ENCODE measurements around the gene SH3PXD2A.

The SH3PXD2A gene

DNA sequence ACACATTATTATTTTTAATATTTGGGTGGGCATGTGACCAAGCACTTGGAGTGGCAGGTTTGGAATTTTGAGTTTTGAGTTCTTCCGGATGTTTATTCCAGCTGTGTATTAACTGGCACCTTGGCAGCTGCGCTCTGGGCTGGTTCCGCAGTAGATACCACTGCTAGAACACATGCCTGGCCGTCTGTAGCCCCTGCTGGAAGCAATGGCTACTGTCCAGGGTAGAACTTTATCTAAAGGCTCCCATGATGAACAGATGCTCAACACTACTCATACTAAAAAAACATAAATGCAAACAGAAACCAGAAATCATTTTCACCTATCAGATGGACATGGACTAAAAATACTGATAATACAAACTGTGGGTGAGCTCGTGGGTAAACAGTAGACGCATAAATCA lies 19.4 kb upstream of the SH3PXD2A start:
- DNase-seq (ENCODE audit: low spot score): no peak

DNA sequence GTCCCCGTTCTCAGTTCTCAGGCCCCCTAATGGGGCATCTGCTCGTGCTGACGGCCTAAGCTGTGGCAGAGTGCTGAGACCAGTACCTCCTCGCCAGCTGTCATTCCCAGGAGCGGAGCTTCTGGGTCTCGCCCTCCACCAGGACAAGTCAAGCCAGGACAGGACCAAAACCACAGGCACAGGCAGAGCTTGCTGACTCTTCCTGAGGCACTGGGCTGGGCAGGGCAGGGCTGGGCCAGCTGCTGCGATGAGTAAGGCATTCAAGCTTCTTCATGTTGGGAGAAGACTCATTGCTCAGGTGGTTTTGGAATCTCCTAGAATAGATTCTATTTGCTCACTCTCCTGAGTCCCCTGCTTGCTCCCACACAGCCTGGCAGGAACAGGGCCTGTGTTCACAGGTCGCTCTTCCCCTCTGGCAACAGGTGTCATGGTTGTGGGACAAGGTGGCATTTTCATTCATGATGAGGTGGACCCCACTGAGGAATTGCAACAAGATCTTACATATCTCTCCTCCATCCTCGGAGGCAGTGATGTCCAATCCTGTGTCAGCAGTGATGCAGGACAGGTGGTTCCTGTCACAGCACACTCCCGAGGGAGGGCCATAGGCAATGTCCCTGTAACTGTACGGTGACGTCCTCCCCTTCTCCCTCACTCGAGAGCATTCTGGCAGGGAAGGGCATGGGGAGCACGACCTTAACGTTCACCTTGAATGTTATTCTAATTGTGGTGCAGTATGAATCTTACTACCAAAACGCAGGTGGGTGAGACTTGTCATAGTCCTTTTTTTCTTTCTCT lies 17.0 kb upstream of the SH3PXD2A start:
- DNase-seq (ENCODE audit: low spot score): no peak

DNA sequence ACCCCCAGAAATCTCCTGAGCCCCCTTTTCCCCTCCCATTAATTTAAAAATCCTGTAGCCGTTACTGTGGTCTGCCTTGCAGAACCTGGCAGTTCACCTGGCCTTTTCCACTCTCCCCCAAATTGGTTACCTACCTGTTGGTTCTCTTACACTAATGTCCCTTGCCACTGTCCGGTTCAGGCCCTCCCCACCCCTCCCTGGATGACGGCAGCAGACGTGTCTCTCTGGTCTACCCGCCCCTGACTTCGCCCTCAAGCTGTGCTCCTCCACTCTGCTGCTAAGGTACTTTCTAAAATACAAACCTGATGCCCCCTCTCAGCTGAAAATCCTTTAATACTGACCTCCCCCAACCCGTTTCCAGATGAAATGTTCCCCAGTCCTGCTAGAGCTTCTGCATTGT lies 15.6 kb upstream of the SH3PXD2A start:
- DNase-seq (ENCODE audit: low spot score): no peak

DNA sequence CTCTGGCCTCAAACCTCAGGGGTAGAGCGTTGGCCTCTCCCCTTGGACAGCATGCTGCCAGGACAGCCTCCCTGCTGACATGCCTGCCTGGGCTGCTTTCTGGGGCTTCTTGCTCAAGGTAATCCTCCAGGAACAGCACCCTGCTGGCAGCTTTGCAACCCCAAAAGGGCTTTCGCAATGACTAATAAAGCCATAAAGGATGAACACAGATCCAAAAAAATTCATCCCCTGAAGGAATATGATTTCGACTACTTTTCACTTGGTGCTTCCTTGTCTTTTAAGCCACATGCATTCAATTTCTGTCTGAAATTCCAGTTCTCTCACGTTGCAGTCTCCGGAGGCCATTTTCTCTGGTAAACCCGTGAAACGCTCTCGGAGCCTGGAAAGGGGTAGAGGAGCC lies 15.1 kb upstream of the SH3PXD2A start:
- DNase-seq (ENCODE audit: low spot score): no peak

DNA sequence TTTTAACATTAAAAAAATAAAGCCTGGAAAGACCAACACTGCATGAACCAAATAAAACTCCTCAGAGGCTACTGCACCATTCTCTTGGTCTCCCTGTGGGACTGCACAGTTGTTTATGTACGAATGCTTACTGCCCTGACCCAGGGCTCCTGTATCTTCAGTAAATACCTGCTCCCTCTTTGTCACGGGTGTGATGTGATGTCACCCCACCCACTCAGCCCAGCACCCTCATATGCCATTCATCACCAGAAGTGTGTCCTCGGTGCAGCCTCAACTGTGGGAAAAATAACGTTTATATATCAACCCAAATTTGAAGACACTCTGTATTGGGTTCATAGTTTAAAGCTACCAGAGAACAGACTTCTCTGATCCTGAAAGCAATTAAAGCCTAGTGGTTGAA lies 14.0 kb upstream of the SH3PXD2A start:
- no peak for DNase-seq (ENCODE audit: low spot score)

DNA sequence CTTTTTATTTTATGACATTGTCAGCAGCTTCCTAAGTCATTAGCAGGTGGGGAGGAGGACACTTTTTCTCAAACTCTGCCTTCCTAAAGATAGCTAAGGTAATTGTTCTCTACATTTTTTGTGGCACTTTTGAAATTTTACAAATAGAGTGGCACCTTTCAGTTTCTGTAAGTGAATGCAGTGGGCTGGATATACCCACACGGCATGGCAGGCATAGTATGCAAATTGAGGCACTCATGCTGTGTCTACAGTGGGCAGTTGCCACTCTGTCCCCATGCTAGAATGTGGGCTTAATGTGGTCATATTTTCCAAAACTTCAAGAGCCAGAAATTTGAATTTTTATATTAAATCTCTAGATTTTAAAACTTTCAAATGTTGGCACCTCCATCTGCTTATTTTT lies 12.8 kb upstream of the SH3PXD2A start:
- no peak for DNase-seq (ENCODE audit: low spot score)

DNA sequence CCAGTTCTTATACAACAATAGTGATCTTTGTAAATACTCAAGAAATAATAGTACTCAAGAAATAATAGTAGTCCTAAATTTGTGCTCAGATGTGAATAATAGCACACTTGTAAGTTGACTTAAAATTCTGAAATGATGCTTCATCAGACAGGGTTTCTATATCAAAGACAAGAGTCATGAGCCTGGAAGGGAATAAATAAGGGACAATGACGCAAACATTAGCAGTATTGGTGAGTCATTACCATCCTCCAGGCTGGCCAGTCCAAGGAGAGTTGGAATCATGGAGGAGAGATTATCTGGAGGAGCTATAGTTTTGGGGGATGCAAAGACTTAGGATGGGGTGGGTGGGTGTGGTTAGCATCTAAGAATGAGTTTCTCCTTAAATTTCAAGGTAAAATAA lies 6.1 kb upstream of the SH3PXD2A start:
- DNase-seq (ENCODE audit: low spot score): peak; percentile 56

DNA sequence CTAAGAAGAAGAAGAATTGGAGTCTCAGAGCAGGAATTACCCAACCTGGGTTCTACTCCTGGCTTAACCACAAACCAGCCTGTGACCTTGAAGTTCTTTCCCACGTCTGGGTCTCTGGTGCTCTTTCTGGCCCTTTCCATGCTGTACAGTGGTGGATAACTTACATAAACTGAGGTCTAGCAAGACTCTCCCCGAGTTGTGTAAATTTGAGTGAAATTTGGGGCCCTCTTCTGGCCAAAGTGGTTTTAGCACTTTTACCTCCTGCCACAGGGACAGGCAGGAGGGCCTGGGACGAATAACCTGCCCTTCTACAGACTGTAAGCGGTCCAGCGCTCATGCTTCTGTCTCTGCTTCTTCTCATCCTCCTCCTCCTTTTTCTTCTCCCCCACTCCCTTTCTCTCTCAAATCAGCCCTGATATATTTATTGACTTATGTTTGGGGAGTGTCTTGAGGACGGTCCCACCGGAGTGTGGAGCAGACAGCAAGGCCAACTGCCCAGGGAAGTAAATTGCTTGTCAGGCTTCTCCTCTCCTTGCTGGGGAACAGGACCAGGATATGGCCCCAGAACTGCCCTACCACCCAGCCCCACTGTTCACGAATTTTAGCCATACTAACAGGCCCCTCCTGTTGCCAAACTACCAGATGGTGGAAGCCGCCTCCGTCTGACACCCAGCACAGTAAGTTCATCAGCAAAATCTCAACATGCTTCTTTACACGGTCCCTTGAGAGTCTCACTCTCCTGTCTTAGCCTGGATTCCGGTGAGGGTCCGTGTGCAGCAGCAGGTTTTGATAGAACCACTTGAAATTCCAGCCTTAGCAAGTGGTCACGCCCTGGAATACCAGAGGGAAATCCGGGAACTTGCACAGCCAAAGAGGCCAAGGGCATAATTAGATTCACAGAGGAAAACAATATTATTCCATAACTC lies 4.0 kb upstream of the SH3PXD2A start:
- peak; percentile 66 for DNase-seq (ENCODE audit: low spot score)

DNA sequence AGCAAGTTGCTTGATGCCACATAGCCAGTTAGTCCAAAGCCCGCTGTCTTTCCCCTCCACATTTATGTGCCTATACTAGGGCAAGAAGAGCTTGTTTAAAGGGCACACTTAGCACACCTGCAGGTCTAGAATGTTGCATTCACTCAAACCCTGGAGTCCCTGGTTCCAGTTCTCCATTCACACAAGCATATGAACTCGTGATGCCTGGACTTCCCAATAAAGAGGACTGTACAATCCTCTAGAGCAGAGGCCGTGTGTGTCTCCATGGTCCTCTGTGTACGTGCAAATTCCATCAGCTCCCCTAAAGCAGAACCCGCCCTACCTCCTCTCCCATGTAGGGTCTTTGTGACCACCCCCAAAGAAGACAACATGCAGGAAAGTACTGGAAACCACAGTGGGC lies 3.0 kb upstream of the SH3PXD2A start:
- DNase-seq (ENCODE audit: low spot score): no peak

DNA sequence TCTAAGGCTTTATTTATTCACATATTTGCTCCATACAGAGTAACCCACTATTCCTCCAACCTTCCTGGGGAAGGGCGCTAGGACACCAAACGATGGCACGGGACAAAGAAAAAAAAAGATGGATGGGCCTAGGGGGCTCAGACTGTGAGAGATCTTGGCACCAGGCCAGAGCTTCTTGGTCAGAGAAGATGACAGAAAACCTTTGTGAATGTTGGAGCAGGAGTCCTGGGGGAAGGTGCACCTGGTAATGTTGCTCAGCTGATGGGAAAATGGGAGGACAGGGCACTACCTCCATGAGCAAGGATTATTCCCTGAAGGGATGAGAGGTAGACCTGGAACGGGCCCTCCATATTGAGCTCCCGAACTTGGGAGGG lies 1.4 kb upstream of the SH3PXD2A start:
- no peak for DNase-seq (ENCODE audit: low spot score)

DNA sequence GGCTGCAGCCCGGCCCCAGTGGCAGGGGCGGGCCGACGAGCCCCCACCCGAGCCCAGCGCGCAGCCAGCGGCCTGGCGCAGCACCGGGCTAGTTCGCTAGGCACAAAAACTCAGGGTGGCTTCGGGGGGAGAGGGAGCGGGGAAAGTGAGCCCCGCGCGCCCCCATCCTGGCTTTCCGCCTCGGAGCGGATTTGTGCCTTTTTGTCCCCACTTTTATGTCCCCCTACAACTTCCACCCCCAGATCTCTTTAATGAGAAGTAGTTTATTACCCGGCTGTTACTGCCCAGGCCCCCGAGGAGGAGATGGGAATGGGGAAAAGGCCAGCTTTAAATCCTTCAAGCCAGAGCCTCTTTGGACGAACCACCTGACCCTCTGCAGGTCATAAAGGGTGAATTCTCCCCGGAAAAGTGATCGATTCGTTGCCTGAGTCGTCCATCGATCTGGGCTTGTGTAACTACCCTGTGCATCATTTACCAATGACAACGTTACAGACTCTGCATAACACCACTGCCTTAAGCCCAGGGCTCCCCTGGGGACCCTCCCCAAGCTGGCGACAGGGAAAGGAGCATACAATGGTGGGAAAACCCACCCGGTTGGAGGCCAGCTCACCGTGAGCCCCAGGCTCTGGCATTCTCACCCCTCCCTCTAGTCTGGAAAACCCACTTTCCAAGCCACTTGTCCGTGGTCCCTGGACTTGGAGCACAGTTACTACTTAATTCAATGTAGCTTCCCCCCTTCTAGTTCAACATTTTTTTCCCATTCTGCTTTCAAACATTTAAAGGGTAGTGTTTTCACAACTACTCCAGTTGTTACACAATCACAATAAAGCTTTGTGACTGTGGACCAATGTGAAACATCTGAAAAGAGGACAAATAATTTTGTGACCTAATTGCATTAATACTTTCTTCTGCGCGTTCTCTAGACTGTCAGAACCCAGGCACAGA lies 748 bp upstream of the SH3PXD2A start:
- no peak for DNase-seq (ENCODE audit: low spot score)

DNA sequence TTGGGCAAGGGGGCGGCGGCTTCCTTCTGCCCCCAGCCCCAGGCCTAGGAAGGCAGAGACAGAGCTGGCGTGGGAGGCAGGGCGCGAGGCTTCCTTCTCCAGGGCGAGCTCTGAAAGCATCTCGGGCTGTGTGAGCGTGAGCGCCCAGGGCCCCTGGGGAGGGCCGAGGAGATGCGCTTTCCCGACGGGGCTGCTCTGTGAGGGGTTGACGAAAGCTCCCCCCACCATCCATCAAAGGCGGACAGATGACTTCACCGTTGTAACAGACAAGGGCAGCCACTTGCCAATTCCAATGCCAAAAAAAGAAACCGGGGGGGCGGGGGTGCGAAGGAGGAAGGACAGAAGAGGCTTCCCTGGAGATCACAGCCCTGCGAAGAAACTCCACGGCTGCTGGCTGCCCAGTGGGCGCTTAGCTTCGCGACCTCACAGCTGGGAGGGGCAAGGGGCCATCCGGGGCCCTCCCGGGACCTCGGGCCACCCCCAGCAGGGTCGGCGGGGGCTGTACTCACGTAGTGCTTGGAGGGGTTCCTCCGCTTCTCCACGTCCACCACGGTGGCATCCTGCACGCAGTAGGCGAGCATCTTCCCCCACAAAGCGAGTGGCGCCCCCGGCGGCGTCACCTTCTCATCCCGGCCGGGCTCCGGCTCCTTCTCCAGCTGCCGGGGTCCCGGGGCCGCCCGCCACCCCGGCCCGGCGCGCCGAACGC lies 537 bp downstream of the SH3PXD2A start:
- DNase-seq (ENCODE audit: low spot score): peak; percentile 54

DNA sequence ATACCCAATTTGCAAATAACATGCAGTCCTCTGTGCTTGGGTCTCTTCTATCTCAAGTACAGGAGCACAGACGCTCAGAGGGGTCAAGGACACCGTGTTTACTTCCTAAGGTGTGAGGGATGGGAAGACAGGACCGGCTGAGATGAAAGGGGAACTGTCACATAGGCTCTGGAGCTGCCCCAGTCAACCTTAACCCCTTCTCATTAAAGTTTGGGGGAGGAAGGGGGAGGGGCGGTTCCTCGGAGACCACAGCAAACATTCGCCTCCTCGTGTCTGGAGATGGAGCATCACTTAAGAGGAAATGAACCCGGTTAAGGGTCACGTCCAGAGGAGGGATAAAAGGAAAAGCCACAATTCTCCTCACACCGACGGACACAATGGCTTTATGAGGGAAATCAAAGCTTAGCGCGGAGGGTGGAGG lies 1.1 kb downstream of the SH3PXD2A start:
- peak; percentile 36 for DNase-seq (ENCODE audit: low spot score)

DNA sequence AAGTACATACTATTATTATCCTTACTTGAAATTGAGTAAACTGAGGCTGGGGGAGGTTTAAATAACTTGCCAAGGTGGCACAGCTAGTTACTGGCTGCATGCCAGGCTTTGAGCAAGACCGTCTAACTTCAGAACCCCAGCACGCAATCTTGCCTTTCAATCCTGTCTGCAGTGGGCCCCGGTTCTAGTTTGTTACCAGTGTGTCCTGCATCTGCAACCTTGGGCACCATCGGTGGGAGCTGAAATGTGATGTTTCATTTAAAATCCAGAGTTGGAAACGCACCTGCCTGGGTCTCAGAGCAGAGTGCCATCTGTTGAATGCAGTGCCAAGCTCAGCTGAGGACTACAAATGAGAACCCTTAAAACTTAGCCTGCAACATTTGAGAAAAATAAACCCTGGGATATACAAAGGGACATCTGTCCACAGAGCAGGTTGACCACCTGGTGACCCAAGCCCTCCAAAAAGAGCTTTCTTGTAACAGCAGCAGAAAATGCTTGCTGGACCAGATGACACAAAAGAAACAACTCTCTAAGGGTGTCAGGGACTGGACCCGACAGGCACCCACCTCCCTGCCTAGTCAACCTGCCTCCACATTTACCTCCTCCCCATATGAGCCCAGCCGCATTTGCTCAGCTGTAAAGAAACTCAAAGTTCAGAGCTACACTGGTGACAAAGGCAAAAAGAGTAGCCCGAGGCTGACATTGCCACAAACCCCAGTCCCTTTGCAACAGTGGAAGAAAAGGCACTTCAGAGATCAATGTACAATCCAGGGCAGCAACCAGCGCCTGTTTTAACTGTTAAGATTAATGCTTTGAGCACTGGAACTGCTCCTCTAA lies 1.7 kb downstream of the SH3PXD2A start:
- no peak for DNase-seq (ENCODE audit: low spot score)

DNA sequence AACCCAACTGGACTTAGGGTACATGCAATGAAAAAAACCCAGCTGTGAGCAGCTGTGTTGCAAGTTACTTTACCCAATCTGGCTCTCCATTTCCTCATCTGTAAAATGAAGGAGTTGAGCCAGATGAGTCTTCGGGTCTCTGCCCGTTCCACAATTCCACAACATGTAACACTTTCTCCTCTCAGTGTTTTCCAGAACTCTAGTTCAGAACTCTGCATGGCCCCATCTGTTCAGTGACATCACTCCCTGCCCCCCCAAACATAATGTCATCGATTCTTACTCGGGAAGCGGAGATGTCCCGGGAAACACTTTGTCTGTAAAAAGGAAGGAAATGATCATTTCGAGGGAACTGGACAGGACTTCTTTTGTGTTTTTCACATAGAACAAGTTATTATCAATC lies 2.5 kb downstream of the SH3PXD2A start:
- DNase-seq (ENCODE audit: low spot score): no peak

DNA sequence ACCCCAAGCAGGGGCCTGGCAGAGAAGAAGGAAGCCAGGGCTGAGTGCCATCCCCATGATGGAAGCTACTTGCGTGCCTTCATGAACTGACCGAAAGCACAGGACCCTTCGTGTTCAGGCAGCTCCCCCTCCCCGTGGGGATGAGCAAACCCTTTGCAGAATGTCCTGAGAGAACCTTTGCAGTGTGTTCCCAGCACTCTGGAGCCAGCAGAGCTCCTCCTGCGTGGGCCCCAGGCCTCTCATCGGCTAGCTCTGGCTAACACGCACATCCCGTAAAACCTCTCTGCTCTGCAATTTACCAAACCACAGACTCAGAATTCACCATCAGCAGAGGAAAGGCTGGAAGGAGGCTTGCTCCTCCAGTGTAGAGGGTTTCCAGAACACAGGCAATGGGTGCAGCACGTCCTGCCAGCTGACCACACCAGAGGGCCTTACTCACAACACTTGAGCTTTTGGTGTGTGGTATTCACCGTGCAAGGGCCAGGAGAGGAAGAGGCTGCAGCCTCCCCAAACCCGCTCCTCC lies 3.1 kb downstream of the SH3PXD2A start:
- DNase-seq (ENCODE audit: low spot score): peak; percentile 47

DNA sequence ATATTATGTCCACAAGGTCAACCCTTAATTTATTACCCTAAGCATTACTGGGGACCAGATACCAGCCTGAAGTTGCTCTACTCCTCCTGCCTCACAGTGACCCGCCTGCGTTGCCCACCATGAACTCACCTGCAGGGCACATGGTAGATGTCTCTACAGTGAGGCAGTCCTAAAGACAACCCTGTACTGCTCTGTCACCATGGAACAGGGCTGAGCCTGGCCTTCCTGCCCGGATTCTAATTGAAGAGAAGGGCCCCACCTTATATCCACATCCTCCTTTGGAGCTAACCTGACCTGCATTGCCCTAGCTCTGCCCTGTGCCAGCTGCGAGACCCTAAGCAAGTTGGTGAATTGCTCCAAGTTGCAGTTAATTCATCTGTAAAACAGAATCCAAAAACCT lies 4.1 kb downstream of the SH3PXD2A start:
- DNase-seq (ENCODE audit: low spot score): no peak

DNA sequence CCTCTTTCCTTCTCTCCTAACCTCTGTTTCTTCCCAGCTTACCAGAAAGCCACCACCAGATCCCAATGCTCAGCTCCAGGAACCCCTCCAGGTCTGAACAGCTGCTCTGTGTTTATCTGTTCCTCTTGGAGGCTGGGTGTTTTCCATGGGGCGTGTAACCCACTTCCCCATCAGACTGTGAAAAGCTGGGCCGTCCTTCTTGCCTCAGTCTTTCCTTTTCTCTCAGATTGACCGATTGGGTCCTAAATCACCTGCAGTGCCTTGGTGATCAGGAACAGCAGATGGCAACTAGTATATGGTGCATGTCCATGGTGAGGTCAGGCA lies 4.8 kb downstream of the SH3PXD2A start:
- DNase-seq (ENCODE audit: low spot score): no peak

DNA sequence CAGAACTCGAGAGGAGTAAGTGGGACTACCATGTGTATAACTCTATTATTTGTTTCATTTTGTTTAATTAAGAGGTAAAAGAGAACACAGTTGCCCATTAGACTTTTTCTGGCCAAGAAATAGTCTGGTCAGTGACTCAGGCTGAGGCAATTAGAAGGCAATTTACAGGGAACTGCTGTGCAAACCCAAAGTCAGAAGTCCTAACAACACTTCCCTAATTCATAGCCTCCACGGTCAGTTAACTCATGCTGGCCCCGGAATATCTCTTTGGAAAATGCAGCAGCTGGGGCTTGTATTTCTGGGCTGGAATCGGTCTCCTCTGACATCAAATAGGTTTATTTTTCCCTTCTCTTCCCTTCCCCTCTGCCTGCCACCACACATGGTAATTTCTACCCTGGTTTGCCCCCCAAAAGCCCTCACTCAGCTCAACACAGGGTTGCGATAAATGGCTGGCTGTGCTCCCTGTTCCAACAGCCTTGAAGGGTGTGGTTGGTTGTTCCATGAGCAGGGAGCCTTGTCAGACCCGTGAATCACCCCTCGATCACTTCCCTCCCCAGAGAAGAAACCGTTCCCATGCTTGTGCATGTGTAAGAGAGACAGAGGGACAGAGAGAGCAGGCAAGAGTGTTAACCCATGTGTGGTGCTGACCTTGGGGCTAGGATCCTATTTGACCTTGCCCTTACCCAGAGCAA lies 5.3 kb downstream of the SH3PXD2A start:
- peak; percentile 76 for DNase-seq (ENCODE audit: low spot score)

Data from AG08396 (cell line).